22Rv1 (cell line): ENCODE measurements around the gene DGKI.

Experiments
- H3K27ac ChIP-seq: fragments of 450-650 bp; 2 replicates; pipeline ENCODE4 v1.5.1; 2017
- CTCF ChIP-seq: fragments of 450-650 bp; IDR thresholded peaks from 2 replicates; pipeline ENCODE4 v1.5.1; 2017; ENCODE audit warnings: mild to moderate bottlenecking
- ZFX ChIP-seq: fragments of 450-650 bp; IDR thresholded peaks from 2 replicates; pipeline ENCODE4 v1.6.1; 2017; ENCODE audit warnings: antibody characterized with exemption, borderline replicate concordance

The DGKI gene

GRCh38 chr7:137847568-137848050 lies 835 bp upstream of the DGKI start:
- H3K27ac ChIP-seq, result no peak overlapping the region
- TF ChIP-seq ZFX, result no peak
- no peak for TF ChIP-seq CTCF

GRCh38 chr7:137846549-137846826 lies 286 bp downstream of the DGKI start:
- H3K27ac ChIP-seq, result no peak overlapping the region
- TF ChIP-seq CTCF, result no peak
- TF ChIP-seq ZFX, result no peak

- TF ChIP-seq CTCF (no peak), ZFX (no peak)
Observed at GRCh38 chr7:137844677-137845425, 1.9 kb downstream of the DGKI start.

GRCh38 chr7:137839903-137840779 lies 6.6 kb downstream of the DGKI start:
- TF ChIP-seq ZFX, result no peak
- TF ChIP-seq CTCF, result no peak
- H3K27ac ChIP-seq, result no peak overlapping the region

More at GRCh38 chr7:137844677-137845425, 1.9 kb downstream of the DGKI start:
- no peak overlapping the region for H3K27ac ChIP-seq

GRCh38 chr7:137838706-137839315 lies 8.0 kb downstream of the DGKI start:
- no peak overlapping the region for H3K27ac ChIP-seq
- no peak for TF ChIP-seq CTCF
- no peak for TF ChIP-seq ZFX

- H3K27ac ChIP-seq, result no peak overlapping the region
- TF ChIP-seq ZFX (no peak), CTCF (no peak)
Observed at GRCh38 chr7:137836541-137836940, 10.2 kb downstream of the DGKI start.

GRCh38 chr7:137836113-137836509 lies 10.7 kb downstream of the DGKI start:
- H3K27ac ChIP-seq, result no peak overlapping the region
- TF ChIP-seq ZFX, result no peak
- TF ChIP-seq CTCF, result no peak
